Loucy (cell line): Measurements from ENCODE around the gene BTBD9.

ENCODE experiments used
- EZH2phosphoT487 ChIP-seq: fragments of 200-600 bp; IDR thresholded peaks from 2 replicates; pipeline ENCODE4 v1.6.1; 2018; ENCODE audit warnings: antibody characterized with exemption, mild to moderate bottlenecking, moderate library complexity, borderline replicate concordance
- TF ChIP-seq, protein P1 (sequence below): fragments of 200-600 bp; sonication (generic); conservative IDR thresholded peaks from 2 replicates; pipeline ENCODE4 v1.5.1; 2014; ENCODE audit warnings: mild to moderate bottlenecking, antibody characterized with exemption, low read length

DNA sequence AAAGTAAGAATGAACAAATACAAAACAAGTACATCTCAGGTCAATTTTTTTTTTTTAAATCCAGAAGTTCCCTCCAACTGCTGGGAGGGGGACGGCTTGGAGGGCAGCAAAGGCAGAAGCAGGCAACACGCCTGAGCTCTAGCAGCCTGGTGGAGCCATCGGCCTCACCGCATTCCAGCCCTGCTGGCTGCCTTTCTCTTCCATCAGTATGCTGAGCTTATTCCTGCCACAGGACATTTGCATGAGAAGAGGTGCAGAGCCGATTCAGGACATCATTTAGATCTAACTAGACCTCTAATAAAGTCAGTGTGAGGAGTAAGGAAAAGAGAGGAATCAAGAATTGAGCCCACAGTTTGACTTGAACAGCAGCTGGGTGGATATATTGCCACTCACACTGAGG is 501.4 kb downstream of the BTBD9 start:
- TF ChIP-seq, protein P1, sequence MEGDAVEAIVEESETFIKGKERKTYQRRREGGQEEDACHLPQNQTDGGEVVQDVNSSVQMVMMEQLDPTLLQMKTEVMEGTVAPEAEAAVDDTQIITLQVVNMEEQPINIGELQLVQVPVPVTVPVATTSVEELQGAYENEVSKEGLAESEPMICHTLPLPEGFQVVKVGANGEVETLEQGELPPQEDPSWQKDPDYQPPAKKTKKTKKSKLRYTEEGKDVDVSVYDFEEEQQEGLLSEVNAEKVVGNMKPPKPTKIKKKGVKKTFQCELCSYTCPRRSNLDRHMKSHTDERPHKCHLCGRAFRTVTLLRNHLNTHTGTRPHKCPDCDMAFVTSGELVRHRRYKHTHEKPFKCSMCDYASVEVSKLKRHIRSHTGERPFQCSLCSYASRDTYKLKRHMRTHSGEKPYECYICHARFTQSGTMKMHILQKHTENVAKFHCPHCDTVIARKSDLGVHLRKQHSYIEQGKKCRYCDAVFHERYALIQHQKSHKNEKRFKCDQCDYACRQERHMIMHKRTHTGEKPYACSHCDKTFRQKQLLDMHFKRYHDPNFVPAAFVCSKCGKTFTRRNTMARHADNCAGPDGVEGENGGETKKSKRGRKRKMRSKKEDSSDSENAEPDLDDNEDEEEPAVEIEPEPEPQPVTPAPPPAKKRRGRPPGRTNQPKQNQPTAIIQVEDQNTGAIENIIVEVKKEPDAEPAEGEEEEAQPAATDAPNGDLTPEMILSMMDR, result no peak
- no peak for TF ChIP-seq EZH2phosphoT487
